ENCODE data around the gene RRM1.

- TF ChIP-seq CTCF (IDR thresholded peaks at IDR 0.05): no peak
- TF ChIP-seq POLR2A (IDR thresholded peaks at IDR 0.05): no peak
- no peak for TF ChIP-seq EP300 (IDR thresholded peaks at IDR 0.05)
These were observed 32.9 kb upstream of the RRM1 start for GRCh38 chr11:4061700-4062099.

All from ovary (tissue), 3 donors.